GM10266 (cell line): ENCODE measurements around the gene CRCP.
"Not testable (repeated sequence)": the region's sequence is repeated elsewhere in the genome, so short reads cannot be mapped to it uniquely, and the experiment has no call there.

Experiments used
- DNase-seq: peaks from one replicate; pipeline ENCODE4 v3.0.0; 2012; ENCODE audit errors: extremely low spot score
- TF ChIP-seq, protein P1 (sequence below): IDR thresholded peaks from 2 replicates; pipeline ENCODE4 v1.5.1; 2012; ENCODE audit warnings: mild to moderate bottlenecking, low read depth; ENCODE audit not compliant: control insufficient read depth, insufficient read depth; ENCODE audit errors: missing control alignments

Gene CRCP

DNA sequence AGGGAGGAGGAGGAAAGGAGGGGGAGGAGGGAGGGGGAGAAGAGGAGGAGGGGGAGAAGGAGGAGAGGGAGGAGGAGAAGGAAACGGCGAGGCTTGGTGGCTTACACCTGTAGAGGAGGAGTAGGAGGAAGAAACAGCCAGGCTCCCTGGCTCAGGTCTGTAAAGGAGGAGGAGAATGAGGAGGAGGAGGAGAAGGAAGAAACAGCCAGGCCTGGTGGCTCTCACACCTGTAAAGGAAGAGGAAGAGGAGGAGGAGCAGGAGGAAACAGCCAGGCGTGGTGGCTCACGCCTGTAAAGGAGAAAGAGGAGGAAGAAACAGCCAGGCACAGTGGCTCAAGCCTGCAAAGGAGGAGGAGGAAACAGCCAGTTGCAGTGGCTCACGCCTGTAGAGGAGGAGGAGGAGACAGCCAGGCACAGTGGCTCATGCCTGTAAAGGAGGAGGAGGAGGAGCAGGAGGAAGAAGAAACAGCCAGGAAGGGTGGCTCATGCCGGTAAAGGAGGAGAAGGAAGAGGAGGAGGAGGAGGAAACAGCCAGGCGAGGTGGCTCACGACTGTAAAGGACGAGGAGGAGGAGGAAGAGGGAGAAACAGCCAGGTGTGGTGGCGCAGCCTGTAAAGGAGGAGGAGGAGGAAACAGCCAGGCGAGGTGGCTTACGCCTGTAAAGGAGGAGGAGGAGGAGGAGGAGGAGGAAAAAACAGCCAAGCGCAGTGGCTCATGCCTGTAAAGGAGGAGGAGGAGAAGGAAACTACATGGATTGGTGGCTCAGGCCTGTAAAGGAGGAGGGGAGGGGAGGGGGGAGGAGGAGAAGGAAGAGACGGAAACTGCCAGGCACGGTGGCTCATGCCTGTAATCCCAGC, 14.9 kb upstream of the CRCP start:
- TF ChIP-seq, protein P1, sequence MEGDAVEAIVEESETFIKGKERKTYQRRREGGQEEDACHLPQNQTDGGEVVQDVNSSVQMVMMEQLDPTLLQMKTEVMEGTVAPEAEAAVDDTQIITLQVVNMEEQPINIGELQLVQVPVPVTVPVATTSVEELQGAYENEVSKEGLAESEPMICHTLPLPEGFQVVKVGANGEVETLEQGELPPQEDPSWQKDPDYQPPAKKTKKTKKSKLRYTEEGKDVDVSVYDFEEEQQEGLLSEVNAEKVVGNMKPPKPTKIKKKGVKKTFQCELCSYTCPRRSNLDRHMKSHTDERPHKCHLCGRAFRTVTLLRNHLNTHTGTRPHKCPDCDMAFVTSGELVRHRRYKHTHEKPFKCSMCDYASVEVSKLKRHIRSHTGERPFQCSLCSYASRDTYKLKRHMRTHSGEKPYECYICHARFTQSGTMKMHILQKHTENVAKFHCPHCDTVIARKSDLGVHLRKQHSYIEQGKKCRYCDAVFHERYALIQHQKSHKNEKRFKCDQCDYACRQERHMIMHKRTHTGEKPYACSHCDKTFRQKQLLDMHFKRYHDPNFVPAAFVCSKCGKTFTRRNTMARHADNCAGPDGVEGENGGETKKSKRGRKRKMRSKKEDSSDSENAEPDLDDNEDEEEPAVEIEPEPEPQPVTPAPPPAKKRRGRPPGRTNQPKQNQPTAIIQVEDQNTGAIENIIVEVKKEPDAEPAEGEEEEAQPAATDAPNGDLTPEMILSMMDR = no peak
- no peak for DNase-seq

GRCh38 chr7:66100408-66101050, 14.1 kb upstream of the CRCP start:
- TF ChIP-seq, protein P1 = no peak
- DNase-seq = no peak

GRCh38 chr7:66102168-66102567, 12.5 kb upstream of the CRCP start:
- not testable (repeated sequence) for DNase-seq

GRCh38 chr7:66103994-66104393, 10.7 kb upstream of the CRCP start:
- not testable (repeated sequence) for DNase-seq

DNA sequence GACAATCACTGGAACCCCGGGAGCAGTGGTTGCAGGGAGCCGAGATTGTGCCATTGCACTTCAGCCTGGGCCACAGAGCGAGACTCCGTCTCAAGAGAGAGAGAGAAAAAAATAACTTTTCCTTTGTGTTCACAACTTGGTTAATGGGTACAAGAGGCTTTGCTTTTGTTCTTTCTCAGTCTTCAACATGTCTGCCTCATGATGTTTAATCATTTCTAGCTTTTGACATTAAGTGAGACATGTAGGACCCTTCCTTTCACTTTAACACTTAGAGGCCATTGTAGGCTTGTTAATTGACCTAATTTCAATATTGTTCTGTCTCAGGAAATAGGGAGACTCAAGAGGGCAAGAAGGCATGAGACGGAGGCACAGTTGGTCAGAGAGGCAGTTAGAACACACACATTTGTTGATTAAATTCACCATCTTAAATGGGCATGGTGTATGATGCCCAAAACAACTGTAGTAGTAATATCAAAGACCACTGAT, 9.3 kb upstream of the CRCP start:
- no peak for DNase-seq
- TF ChIP-seq, protein P1 = no peak

GRCh38 chr7:66108410-66108809, 6.2 kb upstream of the CRCP start:
- DNase-seq = not testable (repeated sequence)

DNA sequence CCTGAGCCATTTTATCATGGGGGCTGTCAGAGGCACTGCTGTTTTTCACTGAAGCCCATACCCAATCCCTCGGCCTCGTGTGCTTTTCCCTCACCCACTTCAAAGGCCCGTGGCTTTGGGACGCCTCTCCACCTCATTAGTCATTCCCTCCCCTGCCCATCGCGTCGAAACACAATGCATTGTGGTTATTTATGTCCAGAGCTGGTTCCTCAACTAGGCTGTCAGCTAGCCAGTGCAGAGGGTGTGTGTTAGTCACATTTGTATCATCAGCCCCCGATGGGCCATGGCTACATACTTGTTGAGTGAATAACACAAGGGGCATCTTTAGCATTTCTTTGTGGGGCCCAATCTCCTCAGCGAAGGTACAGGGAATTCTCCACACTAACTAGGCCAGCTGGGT, 3.8 kb upstream of the CRCP start:
- no peak for DNase-seq
- TF ChIP-seq, protein P1 = no peak

- DNase-seq = not testable (repeated sequence)
These were observed 2.2 kb downstream of the CRCP start for GRCh38 chr7:66116680-66117420.

- no peak for DNase-seq
- TF ChIP-seq, protein P1 = no peak
These were observed 4.0 kb downstream of the CRCP start for GRCh38 chr7:66118603-66119002.
